ENCODE data around the gene IL12RB2.

Gene IL12RB2

GRCh38 chr1:67307251-67308060 is at the start of gene IL12RB2:
IL12RB2 (plus strand) TSS chr1:67307873; CDS start chr1:67320369, 12,496 bp downstream.
- Histone ChIP-seq H3K9ac (ENCODE audit: low read depth, low read length) (peak within 1 kb of the TSS; percentile 66), H3K4me1 (ENCODE audit: insufficient read depth, low read length) (no peaks in the 10 kb centered on the region), H3K36me3 (ENCODE audit: insufficient read depth, low read length) (no peaks in the 10 kb centered on the region), H3K9me3 (ENCODE audit: control insufficient read depth, insufficient read depth, low read length) (no peaks in the 10 kb centered on the region; the same call in 1 of the 2 replicates)

- Histone ChIP-seq H3K36me3 (ENCODE audit: insufficient read depth, low read length) (no peaks in the 10 kb centered on the region), H3K9me3 (ENCODE audit: control insufficient read depth, insufficient read depth, low read length) (no peaks in the 10 kb centered on the region), H3K9ac (ENCODE audit: low read depth, low read length) (no peak overlapping the region), H3K4me1 (ENCODE audit: insufficient read depth, low read length) (peaks cover 11% of the 10 kb centered on the region; the same call in 1 of the 2 replicates)
Observed at GRCh38 chr1:67261680-67262079, 46.0 kb upstream of the IL12RB2 start.

GRCh38 chr1:67262735-67263134 is 44.9 kb upstream of the IL12RB2 start:
- Histone ChIP-seq H3K4me1 (ENCODE audit: insufficient read depth, low read length) (peaks cover 11% of the 10 kb centered on the region; the same call in 1 of the 2 replicates), H3K9me3 (ENCODE audit: control insufficient read depth, insufficient read depth, low read length) (no peaks in the 10 kb centered on the region), H3K9ac (ENCODE audit: low read depth, low read length) (no peak overlapping the region), H3K36me3 (ENCODE audit: insufficient read depth, low read length) (no peaks in the 10 kb centered on the region)

- Histone ChIP-seq H3K36me3 (ENCODE audit: insufficient read depth, low read length) (no peaks in the 10 kb centered on the region), H3K9me3 (ENCODE audit: control insufficient read depth, insufficient read depth, low read length) (no peaks in the 10 kb centered on the region), H3K4me1 (ENCODE audit: insufficient read depth, low read length) (peaks cover 11% of the 10 kb centered on the region; the same call in 1 of the 2 replicates), H3K9ac (ENCODE audit: low read depth, low read length) (no peak overlapping the region)
Observed at GRCh38 chr1:67264152-67264551, 43.5 kb upstream of the IL12RB2 start.

GRCh38 chr1:67264899-67265298 is 42.8 kb upstream of the IL12RB2 start:
- peaks cover 11% of the 10 kb centered on the region; the same call in 1 of the 2 replicates for H3K4me1 ChIP-seq (ENCODE audit: insufficient read depth, low read length)
- H3K9me3 ChIP-seq (ENCODE audit: control insufficient read depth, insufficient read depth, low read length): no peaks in the 10 kb centered on the region
- no peak overlapping the region for H3K9ac ChIP-seq (ENCODE audit: low read depth, low read length)
- H3K36me3 ChIP-seq (ENCODE audit: insufficient read depth, low read length): no peaks in the 10 kb centered on the region

GRCh38 chr1:67269061-67269460 is 38.6 kb upstream of the IL12RB2 start:
- no peaks in the 10 kb centered on the region for H3K4me1 ChIP-seq (ENCODE audit: insufficient read depth, low read length)
- no peaks in the 10 kb centered on the region; the same call in none of the 2 replicates for H3K9me3 ChIP-seq (ENCODE audit: control insufficient read depth, insufficient read depth, low read length)
- no peak overlapping the region for H3K9ac ChIP-seq (ENCODE audit: low read depth, low read length)
- no peaks in the 10 kb centered on the region for H3K36me3 ChIP-seq (ENCODE audit: insufficient read depth, low read length)

GRCh38 chr1:67270541-67270940 is 37.1 kb upstream of the IL12RB2 start:
- Histone ChIP-seq H3K9ac (ENCODE audit: low read depth, low read length) (no peak overlapping the region), H3K9me3 (ENCODE audit: control insufficient read depth, insufficient read depth, low read length) (no peaks in the 10 kb centered on the region; the same call in none of the 2 replicates), H3K36me3 (ENCODE audit: insufficient read depth, low read length) (no peaks in the 10 kb centered on the region), H3K4me1 (ENCODE audit: insufficient read depth, low read length) (no peaks in the 10 kb centered on the region)

- H3K36me3 ChIP-seq (ENCODE audit: insufficient read depth, low read length): no peaks in the 10 kb centered on the region
- H3K9ac ChIP-seq (ENCODE audit: low read depth, low read length): no peak overlapping the region
- no peaks in the 10 kb centered on the region; the same call in none of the 2 replicates for H3K9me3 ChIP-seq (ENCODE audit: control insufficient read depth, insufficient read depth, low read length)
- no peaks in the 10 kb centered on the region for H3K4me1 ChIP-seq (ENCODE audit: insufficient read depth, low read length)
Observed at GRCh38 chr1:67273591-67273990, 34.1 kb upstream of the IL12RB2 start.

GRCh38 chr1:67274623-67275325 is 32.9 kb upstream of the IL12RB2 start:
- H3K9ac ChIP-seq (ENCODE audit: low read depth, low read length): no peak overlapping the region
- no peaks in the 10 kb centered on the region for H3K36me3 ChIP-seq (ENCODE audit: insufficient read depth, low read length)
- H3K9me3 ChIP-seq (ENCODE audit: control insufficient read depth, insufficient read depth, low read length): no peaks in the 10 kb centered on the region; the same call in none of the 2 replicates
- no peaks in the 10 kb centered on the region for H3K4me1 ChIP-seq (ENCODE audit: insufficient read depth, low read length)

GRCh38 chr1:67280696-67281095 is 27.0 kb upstream of the IL12RB2 start:
- no peaks in the 10 kb centered on the region for H3K9me3 ChIP-seq (ENCODE audit: control insufficient read depth, insufficient read depth, low read length)
- H3K4me1 ChIP-seq (ENCODE audit: insufficient read depth, low read length): no peaks in the 10 kb centered on the region
- no peak overlapping the region for H3K9ac ChIP-seq (ENCODE audit: low read depth, low read length)
- no peaks in the 10 kb centered on the region for H3K36me3 ChIP-seq (ENCODE audit: insufficient read depth, low read length)

- no peaks in the 10 kb centered on the region for H3K9me3 ChIP-seq (ENCODE audit: control insufficient read depth, insufficient read depth, low read length)
- H3K4me1 ChIP-seq (ENCODE audit: insufficient read depth, low read length): no peaks in the 10 kb centered on the region
- no peaks in the 10 kb centered on the region for H3K36me3 ChIP-seq (ENCODE audit: insufficient read depth, low read length)
- no peak overlapping the region for H3K9ac ChIP-seq (ENCODE audit: low read depth, low read length)
Observed at GRCh38 chr1:67281244-67281643, 26.4 kb upstream of the IL12RB2 start.

- H3K9me3 ChIP-seq (ENCODE audit: control insufficient read depth, insufficient read depth, low read length): peaks cover 5% of the 10 kb centered on the region; the same call in 1 of the 2 replicates
- H3K36me3 ChIP-seq (ENCODE audit: insufficient read depth, low read length): no peaks in the 10 kb centered on the region
- H3K4me1 ChIP-seq (ENCODE audit: insufficient read depth, low read length): no peaks in the 10 kb centered on the region
- no peak overlapping the region for H3K9ac ChIP-seq (ENCODE audit: low read depth, low read length)
Observed at GRCh38 chr1:67285780-67286488, 21.7 kb upstream of the IL12RB2 start.

GRCh38 chr1:67290236-67290635 is 17.4 kb upstream of the IL12RB2 start:
- Histone ChIP-seq H3K36me3 (ENCODE audit: insufficient read depth, low read length) (no peaks in the 10 kb centered on the region), H3K4me1 (ENCODE audit: insufficient read depth, low read length) (no peaks in the 10 kb centered on the region)

More at GRCh38 chr1:67290236-67290635, 17.4 kb upstream of the IL12RB2 start:
- no peak overlapping the region for H3K9ac ChIP-seq (ENCODE audit: low read depth, low read length)
- peaks cover 6% of the 10 kb centered on the region; the same call in 1 of the 2 replicates for H3K9me3 ChIP-seq (ENCODE audit: control insufficient read depth, insufficient read depth, low read length)
